ENCODE results near the gene CAPZB. TPM values are rescaled to one million over a fixed set of nuclear protein-coding genes. Genes with fewer than 3 reads are reported as not detected.

CAPZB gene
- total RNA-seq, 2 experiments from 2014 or later, result 335 to 340 TPM

DNA sequence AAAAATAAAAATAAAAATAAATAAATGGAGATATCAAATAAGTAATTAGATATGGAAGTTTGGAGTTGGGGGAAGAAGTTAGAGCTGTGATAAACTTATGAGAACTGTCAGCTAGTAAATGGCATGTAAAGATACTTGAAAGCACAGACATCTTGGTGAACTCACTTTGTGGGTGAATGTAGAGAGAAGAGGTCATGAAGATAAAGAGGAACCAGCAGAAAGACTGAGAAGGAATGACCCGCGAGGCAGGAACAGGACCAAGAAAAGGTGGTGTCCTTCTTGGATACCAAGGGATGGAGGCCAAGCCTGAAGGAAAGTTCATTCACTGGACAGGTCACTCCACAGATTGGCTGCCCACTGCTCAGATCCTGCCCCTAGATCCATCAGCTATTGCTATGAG is 4.7 kb upstream of the CAPZB start:
- Mint-ChIP-seq H3K4me3 (no peak overlapping the region), H3K36me3 (ENCODE audit: low read depth) (peaks cover 9% of the 10 kb centered on the region), H3K9me3 (no peaks in the 10 kb centered on the region), H3K27ac (peak overlapping the region; percentile 50), H3K27me3 (no peaks in the 10 kb centered on the region), H3K4me1 (ENCODE audit: low read depth) (peaks cover 38% of the 10 kb centered on the region)
- CTCF ChIA-PET, result interaction anchor here (1.3 to 1.5 kb wide), 2 partner anchors 92 to 99 kb away, joined by 3 to 4 read pairs; no protein-coding TSS in a partner anchor
- intact Hi-C loops (cut with micrococcal nuclease), result no loop called here
- ATAC-seq (no peak), DNase-seq (no peak)
- TF ChIP-seq, protein P1, sequence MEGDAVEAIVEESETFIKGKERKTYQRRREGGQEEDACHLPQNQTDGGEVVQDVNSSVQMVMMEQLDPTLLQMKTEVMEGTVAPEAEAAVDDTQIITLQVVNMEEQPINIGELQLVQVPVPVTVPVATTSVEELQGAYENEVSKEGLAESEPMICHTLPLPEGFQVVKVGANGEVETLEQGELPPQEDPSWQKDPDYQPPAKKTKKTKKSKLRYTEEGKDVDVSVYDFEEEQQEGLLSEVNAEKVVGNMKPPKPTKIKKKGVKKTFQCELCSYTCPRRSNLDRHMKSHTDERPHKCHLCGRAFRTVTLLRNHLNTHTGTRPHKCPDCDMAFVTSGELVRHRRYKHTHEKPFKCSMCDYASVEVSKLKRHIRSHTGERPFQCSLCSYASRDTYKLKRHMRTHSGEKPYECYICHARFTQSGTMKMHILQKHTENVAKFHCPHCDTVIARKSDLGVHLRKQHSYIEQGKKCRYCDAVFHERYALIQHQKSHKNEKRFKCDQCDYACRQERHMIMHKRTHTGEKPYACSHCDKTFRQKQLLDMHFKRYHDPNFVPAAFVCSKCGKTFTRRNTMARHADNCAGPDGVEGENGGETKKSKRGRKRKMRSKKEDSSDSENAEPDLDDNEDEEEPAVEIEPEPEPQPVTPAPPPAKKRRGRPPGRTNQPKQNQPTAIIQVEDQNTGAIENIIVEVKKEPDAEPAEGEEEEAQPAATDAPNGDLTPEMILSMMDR (IDR thresholded peaks at IDR 0.05), result no peak
- POLR2A ChIA-PET, result interaction anchor here (0.7 to 0.8 kb wide), 2 partner anchors 13 to 107 kb away, joined by 3 read pairs; a partner anchor contains a TSS

DNA sequence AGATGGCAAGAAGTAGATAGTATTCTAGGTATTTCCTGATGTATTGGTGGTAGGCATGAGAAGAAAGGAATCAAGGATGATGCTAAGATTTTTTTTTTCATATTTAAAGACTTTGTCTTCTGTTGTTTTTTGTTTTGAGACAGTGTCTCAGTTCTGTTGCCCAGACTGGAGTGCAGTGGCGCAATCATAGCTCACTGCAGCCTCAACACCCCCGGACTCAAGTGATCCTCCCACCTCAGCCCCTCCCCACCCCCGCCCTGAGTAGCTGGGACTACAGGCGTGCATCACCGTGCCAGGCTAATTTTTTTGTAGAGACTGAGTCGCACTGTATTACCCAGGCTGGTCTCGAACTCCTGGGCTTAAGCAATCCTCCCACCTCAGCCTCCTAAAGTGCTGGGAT is 2.8 kb upstream of the CAPZB start:
- intact Hi-C loops (cut with micrococcal nuclease), result no loop called here
- H3K27me3 Mint-ChIP-seq, result no peaks in the 10 kb centered on the region
- DNase-seq, result no peak
- H3K9me3 Mint-ChIP-seq, result no peaks in the 10 kb centered on the region
- H3K4me3 Mint-ChIP-seq, result no peak overlapping the region
- H3K36me3 Mint-ChIP-seq (ENCODE audit: low read depth), result peaks cover 21% of the 10 kb centered on the region
- no peak for ATAC-seq
- H3K27ac Mint-ChIP-seq, result peak overlapping the region; percentile 83
- POLR2A ChIA-PET, result interaction anchor here (0.6 to 14.4 kb wide), 4 partner anchors 21 to 418 kb away, joined by 3 to 213 read pairs (median 8); a partner anchor contains a TSS
- CTCF ChIA-PET, result interaction anchor here (0.7 to 2.8 kb wide), 20 partner anchors 11 to 166 kb away, joined by 3 to 24 read pairs (median 5); no protein-coding TSS in a partner anchor
- peaks cover 44% of the 10 kb centered on the region for H3K4me1 Mint-ChIP-seq (ENCODE audit: low read depth)
- TF ChIP-seq, protein P1 (IDR thresholded peaks at IDR 0.05), result peak; percentile 46

DNA sequence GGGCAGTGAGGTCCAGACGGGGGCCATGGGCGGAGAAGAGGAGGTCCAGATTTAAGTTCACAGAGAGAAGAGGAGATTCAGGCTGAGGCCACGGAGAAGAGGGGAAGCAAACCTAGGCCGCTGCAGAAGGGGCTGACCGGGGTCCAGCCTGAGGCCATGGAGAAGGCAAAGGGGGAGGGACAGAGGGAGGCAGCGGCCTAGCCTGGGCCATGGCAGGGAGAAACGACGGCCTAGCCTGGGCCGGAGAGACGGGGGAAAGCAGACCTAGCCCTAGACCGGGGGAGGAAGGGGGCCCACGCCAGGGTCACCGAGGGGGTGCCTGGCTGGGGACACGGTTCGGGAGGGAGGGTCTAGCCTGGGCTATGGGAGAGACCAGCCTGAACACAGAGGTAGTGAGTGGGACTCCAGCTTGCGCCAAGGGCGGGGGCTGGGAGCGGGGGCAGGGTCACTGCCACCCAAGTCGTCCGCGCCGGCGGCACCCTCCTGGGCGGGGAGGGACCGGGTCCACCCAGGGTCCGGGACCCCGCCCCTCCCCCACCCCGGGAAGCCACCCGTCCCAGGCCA is 459 bp downstream of the CAPZB start:
- peaks cover 30% of the 10 kb centered on the region for H3K36me3 Mint-ChIP-seq (ENCODE audit: low read depth)
- peaks cover 66% of the 10 kb centered on the region for H3K4me1 Mint-ChIP-seq (ENCODE audit: low read depth)
- peak overlapping the region; percentile 95 for H3K4me3 Mint-ChIP-seq
- H3K27ac Mint-ChIP-seq, result peak overlapping the region; percentile 94
- DNase-seq (peak; percentile 36), ATAC-seq (peak; percentile 6)
- ChIA-PET POLR2A (interaction anchor here (0.5 to 14.4 kb wide), 5 partner anchors 17 to 97 kb away, joined by 3 to 213 read pairs (median 3); no protein-coding TSS in a partner anchor), CTCF (interaction anchor here (1.5 to 1.9 kb wide), 2 partner anchors 39 to 113 kb away, joined by 4 to 5 read pairs; no protein-coding TSS in a partner anchor)
- no peaks in the 10 kb centered on the region for H3K27me3 Mint-ChIP-seq
- TF ChIP-seq, protein P1 (IDR thresholded peaks at IDR 0.05), result no peak
- no peaks in the 10 kb centered on the region for H3K9me3 Mint-ChIP-seq
- intact Hi-C loops (cut with micrococcal nuclease), result loop anchor here (5.0 kb wide), 1 partner anchor 112 kb away; a partner anchor contains a TSS

DNA sequence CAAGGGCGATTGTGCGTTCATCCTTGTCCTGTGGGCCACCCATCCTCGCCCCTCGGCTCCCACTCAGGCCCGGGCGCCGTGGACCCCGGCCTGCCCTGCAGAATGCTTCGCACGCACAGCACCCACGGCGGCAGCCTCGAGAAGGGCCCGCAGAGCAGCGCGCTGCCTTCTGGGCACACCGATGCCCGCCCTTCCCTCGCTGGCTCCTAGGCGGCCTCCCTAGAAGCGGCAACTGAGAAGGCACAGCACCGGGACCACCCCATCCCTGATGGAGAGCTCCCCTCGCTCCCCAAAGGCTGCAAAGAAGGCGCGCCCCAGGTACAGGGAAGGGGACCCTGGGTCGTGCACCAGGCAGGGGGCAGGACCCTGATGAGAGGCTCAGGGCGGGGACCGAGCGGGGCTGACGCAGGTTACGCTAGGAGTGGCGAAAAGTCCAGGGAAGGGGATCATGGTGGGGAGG is 971 bp downstream of the CAPZB start:
- peaks cover 71% of the 10 kb centered on the region for H3K4me1 Mint-ChIP-seq (ENCODE audit: low read depth)
- POLR2A ChIA-PET, result interaction anchor here (0.5 to 14.4 kb wide), 7 partner anchors 9 to 113 kb away, joined by 3 to 213 read pairs (median 3); a partner anchor contains a TSS
- no peaks in the 10 kb centered on the region for H3K9me3 Mint-ChIP-seq
- ATAC-seq (no peak), DNase-seq (peak; percentile 58)
- H3K4me3 Mint-ChIP-seq, result peak overlapping the region; percentile 95
- H3K27ac Mint-ChIP-seq, result peak overlapping the region; percentile 94
- TF ChIP-seq, protein P1 (IDR thresholded peaks at IDR 0.05), result no peak
- CTCF ChIA-PET, result interaction anchor here (1.5 to 1.9 kb wide), 2 partner anchors 38 to 113 kb away, joined by 4 to 5 read pairs; no protein-coding TSS in a partner anchor
- peaks cover 30% of the 10 kb centered on the region for H3K36me3 Mint-ChIP-seq (ENCODE audit: low read depth)
- no peaks in the 10 kb centered on the region for H3K27me3 Mint-ChIP-seq
- intact Hi-C loops (cut with micrococcal nuclease), result loop anchor here (5.0 kb wide), 1 partner anchor 113 kb away; a partner anchor contains a TSS

All from activated CD8-positive, alpha-beta T cell treated with anti-CD3 and anti-CD28 coated beads for 36 hours (primary cell).